SK-N-SH (cell line): ENCODE data around the gene LRMDA. TPM values are rescaled to one million over a fixed set of nuclear protein-coding genes. Genes with fewer than 3 reads are reported as not detected.

Experiments
- CTCF ChIA-PET: fragments of 300-600, 350-600 bp; formaldehyde crosslinking; extraction: SDS; loops from one replicate; lab custom pipeline; 2021; lab: Yijun Ruan, JAX
- POLR2A ChIA-PET: fragments of 350-600 bp; sonication (Branson Sonifier 250); formaldehyde crosslinking; extraction: SDS; loops from one replicate; lab custom pipeline; 2020; ENCODE audit warnings: antibody characterized with exemption, inconsistent platforms; lab: Yijun Ruan, JAX
- DNase-seq: peaks from one replicate; pipeline ENCODE4 v3.0.0; 2012
- H2AFZ ChIP-seq: fragments of 200-600 bp; sonication (generic); 2 replicates; pipeline ENCODE4 v1.8.1; 2016; ENCODE audit warnings: antibody characterized with exemption, mild to moderate bottlenecking, low read depth
- H3F3A ChIP-seq: fragments of 200-600 bp; sonication (generic); replicated peaks from 2 replicates; pipeline ENCODE3; 2016; ENCODE audit warnings: antibody characterized with exemption, mild to moderate bottlenecking; ENCODE audit not compliant: insufficient read depth
- H3K27ac ChIP-seq, 2 experiments: fragments of 200-500 bp in 1 of 2; fragments of 200-600 bp in 1 of 2; sonication (Bioruptor generic) in 1 of 2; sonication (generic), shearing (Covaris generic) in 1 of 2; 2 replicates each; pipeline versions ENCODE4 v1.5.1 to v1.6.1; 2014 to 2016; ENCODE audit warnings: low read depth in 2 of 2, inconsistent platforms in 1 of 2, low read length in 1 of 2, mild to moderate bottlenecking in 1 of 2, mixed read lengths in 1 of 2
- H3K27me3 ChIP-seq: fragments of 200-600 bp; sonication (generic), shearing (Covaris generic); 2 replicates; pipeline ENCODE4 v1.6.1; 2016; ENCODE audit warnings: mixed run types; ENCODE audit not compliant: insufficient read depth
- H3K36me3 ChIP-seq, 2 experiments: fragments of 200-500 bp in 1 of 2; fragments of 200-600 bp in 1 of 2; sonication (Bioruptor generic) in 1 of 2; sonication (generic) in 1 of 2; replicated peaks in 1 of 2; 2 replicates each; pipeline versions ENCODE3 to v1.5.1; 2014 to 2016; ENCODE audit warnings: low read length in 1 of 2, mild to moderate bottlenecking in 1 of 2; ENCODE audit not compliant: insufficient read depth in 2 of 2, control insufficient read depth in 1 of 2
- H3K4me1 ChIP-seq, 2 experiments: fragments of 200-500 bp in 1 of 2; fragments of 200-600 bp in 1 of 2; sonication (Bioruptor generic) in 1 of 2; sonication (generic), shearing (Covaris generic) in 1 of 2; 2 replicates each; pipeline versions ENCODE4 v1.5.1 to v1.6.1; 2014 to 2016; ENCODE audit warnings: low read depth in 1 of 2, low read length in 1 of 2, mixed run types in 1 of 2; ENCODE audit not compliant: insufficient read depth in 2 of 2, control insufficient read depth in 1 of 2
- H3K4me2 ChIP-seq: fragments of 200-600 bp; sonication (generic), shearing (Covaris generic); 2 replicates; pipeline ENCODE4 v1.6.1; 2017; ENCODE audit warnings: mixed run types
- H3K4me3 ChIP-seq, 2 experiments: fragments of 200-500 bp in 1 of 2; fragments of 200-600 bp in 1 of 2; sonication (Bioruptor generic) in 1 of 2; sonication (generic), shearing (Covaris generic) in 1 of 2; 2 replicates each; pipeline versions ENCODE4 v1.5.1 to v1.8.1; 2014 to 2016; ENCODE audit warnings: low read depth in 2 of 2, inconsistent platforms in 1 of 2, low read length in 1 of 2, mild to moderate bottlenecking in 1 of 2, mixed read lengths in 1 of 2, moderate library complexity in 1 of 2
- H3K79me2 ChIP-seq: fragments of 200-600 bp; sonication (generic); 2 replicates; pipeline ENCODE4 v1.8.1; 2017; ENCODE audit warnings: mild to moderate bottlenecking; ENCODE audit not compliant: insufficient read depth
- H3K9ac ChIP-seq: fragments of 200-600 bp; sonication (generic); 2 replicates; pipeline ENCODE4 v1.6.1; 2017; ENCODE audit warnings: mixed run types
- H3K9me2 ChIP-seq: fragments of 200-600 bp; sonication (generic); 2 replicates; pipeline ENCODE4 v1.6.1; 2017; ENCODE audit warnings: mixed run types
- H3K9me3 ChIP-seq: fragments of 200-600 bp; sonication (generic); 2 replicates; pipeline ENCODE4 v1.6.1; 2017; ENCODE audit warnings: mixed run types, mild to moderate bottlenecking, moderate library complexity
- H4K20me1 ChIP-seq: fragments of 200-600 bp; sonication (generic); 2 replicates; pipeline ENCODE4 v1.6.1; 2017; ENCODE audit warnings: mild to moderate bottlenecking, mixed run types; ENCODE audit not compliant: insufficient read depth
- FOSL2 ChIP-seq: IDR thresholded peaks from 2 replicates; pipeline ENCODE4 v1.4.0; 2012; ENCODE audit warnings: low read depth, mild to moderate bottlenecking, moderate library complexity, borderline replicate concordance
- FOXJ3 ChIP-seq: sonication (generic); formaldehyde crosslinking; IDR thresholded peaks from 2 replicates; pipeline ENCODE4 v1.5.1; 2020; ENCODE audit warnings: mild to moderate bottlenecking, missing genetic modification reagents
- FOXM1 ChIP-seq: IDR thresholded peaks from 2 replicates; pipeline ENCODE4 v1.4.0; 2012; ENCODE audit warnings: low read depth, mild to moderate bottlenecking
- GABPA ChIP-seq: IDR thresholded peaks from 2 replicates; pipeline ENCODE4 v1.4.0; 2012; ENCODE audit warnings: low read depth, mild to moderate bottlenecking
- GATA2 ChIP-seq: sonication (generic); formaldehyde crosslinking; IDR thresholded peaks from 2 replicates; pipeline ENCODE4 v1.5.0; 2020; ENCODE audit warnings: mild to moderate bottlenecking, missing genetic modification reagents
- JUND ChIP-seq: IDR thresholded peaks from 2 replicates; pipeline ENCODE4 v1.4.0; 2012
- MEF2A ChIP-seq: IDR thresholded peaks from 2 replicates; pipeline ENCODE4 v1.4.0; 2012; ENCODE audit warnings: low read depth, borderline replicate concordance
- MXI1 ChIP-seq: IDR thresholded peaks from 2 replicates; pipeline ENCODE4 v1.6.1; 2012; ENCODE audit warnings: mild to moderate bottlenecking, low read depth, low read length, improper control_type of control experiment
- NRF1 ChIP-seq: IDR thresholded peaks from 2 replicates; pipeline ENCODE4 v1.6.1; 2012; ENCODE audit warnings: low read depth, mild to moderate bottlenecking, low read length
- POLR2AphosphoS5 ChIP-seq: IDR thresholded peaks from 2 replicates; pipeline ENCODE4 v1.6.1; 2012; ENCODE audit warnings: low read depth, low read length
- RAD21 ChIP-seq: IDR thresholded peaks from 2 replicates; pipeline ENCODE4 v1.6.1; 2012; ENCODE audit warnings: mild to moderate bottlenecking, low read length
- RCOR1 ChIP-seq: fragments of 150-350 bp; IDR thresholded peaks from 2 replicates; pipeline ENCODE4 v1.6.1; 2017; ENCODE audit warnings: antibody characterized with exemption, low read length
- RFX5 ChIP-seq: IDR thresholded peaks from 2 replicates; pipeline ENCODE4 v1.6.1; 2012; ENCODE audit warnings: mild to moderate bottlenecking, improper control_type of control experiment, low read length
- RXRA ChIP-seq: IDR thresholded peaks from 2 replicates; pipeline ENCODE4 v1.4.0; 2012; ENCODE audit warnings: low read depth, mild to moderate bottlenecking, borderline replicate concordance
- SIN3A ChIP-seq: IDR thresholded peaks from 2 replicates; pipeline ENCODE4 v1.6.1; 2012; ENCODE audit warnings: low read depth, mild to moderate bottlenecking, low read length, moderate library complexity, borderline replicate concordance
- TAF1 ChIP-seq: IDR thresholded peaks from 2 replicates; pipeline ENCODE4 v1.6.1; 2012; ENCODE audit warnings: low read depth, mild to moderate bottlenecking, low read length, moderate library complexity, borderline replicate concordance
- TEAD4 ChIP-seq: IDR thresholded peaks from 2 replicates; pipeline ENCODE4 v1.4.0; 2012; ENCODE audit warnings: mild to moderate bottlenecking, borderline replicate concordance; ENCODE audit not compliant: insufficient read depth
- YY1 ChIP-seq: IDR thresholded peaks from 2 replicates; pipeline ENCODE4 v1.4.0; 2012; ENCODE audit warnings: low read depth, mild to moderate bottlenecking
- WGBS: methylation state at CpG from one replicate; pipeline ENCODE4 v1.1.6; 2017; ENCODE audit warnings: low lambda C conversion rate; 5-methylcytosine and 5-hydroxymethylcytosine counted together
- polyA plus RNA-seq, 3 experiments: library from polyadenylated mRNA; depleted of rRNA; stranded (reverse); fragments of >200 nt; gene quantifications; 2 replicates each; pipeline ENCODE4 v1.2.3, GENCODE V29; 2012
- TF ChIP-seq, protein P1 (sequence below): IDR thresholded peaks from 2 replicates; pipeline ENCODE4 v1.4.0; 2012; ENCODE audit warnings: low read depth, borderline replicate concordance
- TF ChIP-seq, protein P2 (sequence below): fragments of 150-350 bp; IDR thresholded peaks from 2 replicates; pipeline ENCODE4 v1.6.1; 2016; ENCODE audit warnings: mild to moderate bottlenecking, low read depth, low read length
- TF ChIP-seq, protein P3 (sequence below): IDR thresholded peaks from 2 replicates; pipeline ENCODE4; 2012
- TF ChIP-seq, protein P4 (sequence below): fragments of 150-350 bp; IDR thresholded peaks from 2 replicates; pipeline ENCODE4 v1.6.1; 2017; ENCODE audit warnings: antibody characterized with exemption, low read length, low read depth, borderline replicate concordance
- TF ChIP-seq, protein P5 (sequence below): IDR thresholded peaks from 2 replicates; pipeline ENCODE4 v1.4.0; 2012; ENCODE audit warnings: low read depth
- TF ChIP-seq, protein P6 (sequence below): IDR thresholded peaks from 2 replicates; pipeline ENCODE4 v1.6.1; 2012; ENCODE audit warnings: mild to moderate bottlenecking, low read depth, low read length, moderate library complexity

LRMDA gene
- polyA plus RNA-seq, 1 of the 3 experiments (the other 2 are of a cell fraction): 0.95 TPM

DNA sequence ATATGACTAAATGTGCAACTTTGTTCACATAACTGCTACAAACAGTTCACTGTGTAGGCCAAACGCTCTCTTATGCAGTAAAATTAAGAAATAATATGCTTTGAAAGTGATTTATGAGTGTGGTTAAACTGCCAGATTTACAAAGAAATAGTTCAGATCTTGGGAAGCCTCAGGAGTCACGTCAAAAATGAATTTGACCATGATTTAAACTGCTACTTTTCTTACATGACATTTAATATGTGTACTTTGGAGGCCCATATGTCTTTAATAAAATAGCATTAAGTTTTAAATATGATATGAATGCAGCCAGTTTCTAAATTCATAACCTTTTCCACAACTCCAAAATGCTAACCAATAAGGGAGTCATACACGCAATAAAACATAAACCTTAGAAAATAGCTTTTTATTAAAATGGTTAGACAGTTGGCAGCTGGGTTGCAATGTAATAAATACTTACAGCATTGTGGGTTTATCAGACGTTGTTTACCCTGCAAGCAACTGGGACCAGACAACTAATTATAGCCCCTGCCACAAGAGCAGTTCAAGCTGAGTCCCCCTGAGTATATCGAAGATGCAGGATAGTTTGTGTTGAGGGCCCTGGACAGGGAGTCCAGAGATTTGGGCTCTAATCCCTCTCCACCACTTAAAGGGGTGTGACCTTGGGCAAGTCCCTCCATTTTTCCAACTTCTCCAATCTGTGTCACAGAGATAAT, 640.4 kb downstream of the LRMDA start:
- no peak overlapping the region for H3K9ac ChIP-seq
- no peak overlapping the region for H3K4me2 ChIP-seq
- no peaks in the 10 kb centered on the region for H3K27me3 ChIP-seq
- H3F3A ChIP-seq: peaks cover 3% of the 10 kb centered on the region
- no peaks in the 10 kb centered on the region for H3K79me2 ChIP-seq
- no peak overlapping the region for H3K4me3 ChIP-seq
- ChIA-PET CTCF (interaction anchor here (1.1 to 1.6 kb wide), 3 partner anchors 17 to 474 kb away, joined by 3 to 9 read pairs (median 4); no protein-coding TSS in a partner anchor), POLR2A (interaction anchor here (0.6 kb wide), 1 partner anchor 232 kb away, joined by 3 read pairs; no protein-coding TSS in a partner anchor)
- H3K9me3 ChIP-seq: no peaks in the 10 kb centered on the region
- H3K4me1 ChIP-seq: peaks cover 0 to under 1% of the 10 kb centered on the region in 2 experiments; a peak in 2 of 4 replicates
- H2AFZ ChIP-seq: no peak overlapping the region
- no peak overlapping the region; a peak in 1 of 4 replicates for H3K27ac ChIP-seq
- 26% methylated on average over 5 of the region's 5 CpGs for WGBS
- DNase-seq: no peak
- H3K36me3 ChIP-seq: no peaks in the 10 kb centered on the region
- H4K20me1 ChIP-seq: no peaks in the 10 kb centered on the region
- H3K9me2 ChIP-seq: no peaks in the 10 kb centered on the region
- TF ChIP-seq, protein P1, sequence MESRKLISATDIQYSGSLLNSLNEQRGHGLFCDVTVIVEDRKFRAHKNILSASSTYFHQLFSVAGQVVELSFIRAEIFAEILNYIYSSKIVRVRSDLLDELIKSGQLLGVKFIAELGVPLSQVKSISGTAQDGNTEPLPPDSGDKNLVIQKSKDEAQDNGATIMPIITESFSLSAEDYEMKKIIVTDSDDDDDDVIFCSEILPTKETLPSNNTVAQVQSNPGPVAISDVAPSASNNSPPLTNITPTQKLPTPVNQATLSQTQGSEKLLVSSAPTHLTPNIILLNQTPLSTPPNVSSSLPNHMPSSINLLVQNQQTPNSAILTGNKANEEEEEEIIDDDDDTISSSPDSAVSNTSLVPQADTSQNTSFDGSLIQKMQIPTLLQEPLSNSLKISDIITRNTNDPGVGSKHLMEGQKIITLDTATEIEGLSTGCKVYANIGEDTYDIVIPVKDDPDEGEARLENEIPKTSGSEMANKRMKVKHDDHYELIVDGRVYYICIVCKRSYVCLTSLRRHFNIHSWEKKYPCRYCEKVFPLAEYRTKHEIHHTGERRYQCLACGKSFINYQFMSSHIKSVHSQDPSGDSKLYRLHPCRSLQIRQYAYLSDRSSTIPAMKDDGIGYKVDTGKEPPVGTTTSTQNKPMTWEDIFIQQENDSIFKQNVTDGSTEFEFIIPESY: peak; percentile 34; the same call in 1 of the 2 replicates
- TF ChIP-seq GABPA (no peak), FOXM1 (peak; percentile 72; the same call in 1 of the 2 replicates), RCOR1 (no peak), TAF1 (no peak), MEF2A (no peak), RFX5 (no peak), RAD21 (no peak), NRF1 (no peak), RXRA (peak; percentile 37; the same call in 1 of the 2 replicates), GATA2 (CRISPR knock-in tag) (no peak), TEAD4 (peak; percentile 83; the same call in 1 of the 2 replicates), FOXJ3 (CRISPR knock-in tag) (no peak), POLR2AphosphoS5 (peak; percentile 96), FOSL2 (no peak), JUND (peak; percentile 84), SIN3A (0 out of 2 replicates have a peak, but pooled peaks have one; percentile 57), MXI1 (no peak), YY1 (no peak)
- TF ChIP-seq, protein P2, sequence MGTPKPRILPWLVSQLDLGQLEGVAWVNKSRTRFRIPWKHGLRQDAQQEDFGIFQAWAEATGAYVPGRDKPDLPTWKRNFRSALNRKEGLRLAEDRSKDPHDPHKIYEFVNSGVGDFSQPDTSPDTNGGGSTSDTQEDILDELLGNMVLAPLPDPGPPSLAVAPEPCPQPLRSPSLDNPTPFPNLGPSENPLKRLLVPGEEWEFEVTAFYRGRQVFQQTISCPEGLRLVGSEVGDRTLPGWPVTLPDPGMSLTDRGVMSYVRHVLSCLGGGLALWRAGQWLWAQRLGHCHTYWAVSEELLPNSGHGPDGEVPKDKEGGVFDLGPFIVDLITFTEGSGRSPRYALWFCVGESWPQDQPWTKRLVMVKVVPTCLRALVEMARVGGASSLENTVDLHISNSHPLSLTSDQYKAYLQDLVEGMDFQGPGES: no peak
- TF ChIP-seq, protein P3, sequence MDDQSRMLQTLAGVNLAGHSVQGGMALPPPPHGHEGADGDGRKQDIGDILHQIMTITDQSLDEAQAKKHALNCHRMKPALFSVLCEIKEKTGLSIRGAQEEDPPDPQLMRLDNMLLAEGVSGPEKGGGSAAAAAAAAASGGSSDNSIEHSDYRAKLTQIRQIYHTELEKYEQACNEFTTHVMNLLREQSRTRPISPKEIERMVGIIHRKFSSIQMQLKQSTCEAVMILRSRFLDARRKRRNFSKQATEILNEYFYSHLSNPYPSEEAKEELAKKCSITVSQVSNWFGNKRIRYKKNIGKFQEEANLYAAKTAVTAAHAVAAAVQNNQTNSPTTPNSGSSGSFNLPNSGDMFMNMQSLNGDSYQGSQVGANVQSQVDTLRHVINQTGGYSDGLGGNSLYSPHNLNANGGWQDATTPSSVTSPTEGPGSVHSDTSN: peak; percentile 97
- TF ChIP-seq, protein P4, sequence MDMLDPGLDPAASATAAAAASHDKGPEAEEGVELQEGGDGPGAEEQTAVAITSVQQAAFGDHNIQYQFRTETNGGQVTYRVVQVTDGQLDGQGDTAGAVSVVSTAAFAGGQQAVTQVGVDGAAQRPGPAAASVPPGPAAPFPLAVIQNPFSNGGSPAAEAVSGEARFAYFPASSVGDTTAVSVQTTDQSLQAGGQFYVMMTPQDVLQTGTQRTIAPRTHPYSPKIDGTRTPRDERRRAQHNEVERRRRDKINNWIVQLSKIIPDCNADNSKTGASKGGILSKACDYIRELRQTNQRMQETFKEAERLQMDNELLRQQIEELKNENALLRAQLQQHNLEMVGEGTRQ: no peak
- TF ChIP-seq, protein P5, sequence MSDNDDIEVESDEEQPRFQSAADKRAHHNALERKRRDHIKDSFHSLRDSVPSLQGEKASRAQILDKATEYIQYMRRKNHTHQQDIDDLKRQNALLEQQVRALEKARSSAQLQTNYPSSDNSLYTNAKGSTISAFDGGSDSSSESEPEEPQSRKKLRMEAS: no peak
- TF ChIP-seq, protein P6, sequence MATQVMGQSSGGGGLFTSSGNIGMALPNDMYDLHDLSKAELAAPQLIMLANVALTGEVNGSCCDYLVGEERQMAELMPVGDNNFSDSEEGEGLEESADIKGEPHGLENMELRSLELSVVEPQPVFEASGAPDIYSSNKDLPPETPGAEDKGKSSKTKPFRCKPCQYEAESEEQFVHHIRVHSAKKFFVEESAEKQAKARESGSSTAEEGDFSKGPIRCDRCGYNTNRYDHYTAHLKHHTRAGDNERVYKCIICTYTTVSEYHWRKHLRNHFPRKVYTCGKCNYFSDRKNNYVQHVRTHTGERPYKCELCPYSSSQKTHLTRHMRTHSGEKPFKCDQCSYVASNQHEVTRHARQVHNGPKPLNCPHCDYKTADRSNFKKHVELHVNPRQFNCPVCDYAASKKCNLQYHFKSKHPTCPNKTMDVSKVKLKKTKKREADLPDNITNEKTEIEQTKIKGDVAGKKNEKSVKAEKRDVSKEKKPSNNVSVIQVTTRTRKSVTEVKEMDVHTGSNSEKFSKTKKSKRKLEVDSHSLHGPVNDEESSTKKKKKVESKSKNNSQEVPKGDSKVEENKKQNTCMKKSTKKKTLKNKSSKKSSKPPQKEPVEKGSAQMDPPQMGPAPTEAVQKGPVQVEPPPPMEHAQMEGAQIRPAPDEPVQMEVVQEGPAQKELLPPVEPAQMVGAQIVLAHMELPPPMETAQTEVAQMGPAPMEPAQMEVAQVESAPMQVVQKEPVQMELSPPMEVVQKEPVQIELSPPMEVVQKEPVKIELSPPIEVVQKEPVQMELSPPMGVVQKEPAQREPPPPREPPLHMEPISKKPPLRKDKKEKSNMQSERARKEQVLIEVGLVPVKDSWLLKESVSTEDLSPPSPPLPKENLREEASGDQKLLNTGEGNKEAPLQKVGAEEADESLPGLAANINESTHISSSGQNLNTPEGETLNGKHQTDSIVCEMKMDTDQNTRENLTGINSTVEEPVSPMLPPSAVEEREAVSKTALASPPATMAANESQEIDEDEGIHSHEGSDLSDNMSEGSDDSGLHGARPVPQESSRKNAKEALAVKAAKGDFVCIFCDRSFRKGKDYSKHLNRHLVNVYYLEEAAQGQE: no peak
